ENCODE results near the gene CGN. TPM values are rescaled to one million over a fixed set of nuclear protein-coding genes. Genes with fewer than 3 reads are reported as not detected.

The CGN gene
- total and polyA plus RNA-seq, 2 of the 13 experiments (the other 11 are each of a cell fraction or from before 2014, with no cell fraction given), result 0.75 to 0.81 TPM

GRCh38 chr1:151512801-151513625 is 1.8 kb downstream of the CGN start (continued):
- TF ChIP-seq ZFP82 (CRISPR knock-in tag; IDR thresholded peaks at IDR 0.05; ENCODE audit: borderline replicate concordance), result no peak
- peak; percentile 25; the same call in 1 of the 2 replicates for TF ChIP-seq ZNF136 (CRISPR knock-in tag; IDR thresholded peaks at IDR 0.05; ENCODE audit: low read depth)
- no peak for TF ChIP-seq MBNL3 (CRISPR knock-in tag; conservative IDR thresholded peaks at IDR 0.05)
- TF ChIP-seq ZNF607 (CRISPR knock-in tag; IDR thresholded peaks at IDR 0.05; ENCODE audit: borderline replicate concordance), result peak; percentile 45; the same call in 1 of the 2 replicates

- in situ Hi-C loops (cut with HindIII; ENCODE audit: extremely low pct_ligation_motif_present, low pct_unique_long_range_greater_than_20kb), result no loop called here
- H3K9ac ChIP-seq (ENCODE audit: insufficient read depth, low read depth, low read length), result peak overlapping the region; percentile 46
- H3K36me3 ChIP-seq (replicated peaks in 1 of 2; ENCODE audit: control insufficient read depth in 1 of 2, insufficient read depth in 2 of 2, low read length in 2 of 2), result no peaks in the 10 kb centered on the region
- peak; percentile 76 for DNase-seq (ENCODE audit: low spot score)
- H3K4me1 ChIP-seq (ENCODE audit: insufficient read depth, low read length), result peaks cover 71% of the 10 kb centered on the region
- peaks cover 0 to 16% of the 10 kb centered on the region in 2 experiments; a peak in 2 of 5 replicates for H3K27me3 ChIP-seq (ENCODE audit: control insufficient read depth in 1 of 2, insufficient read depth in 2 of 2, low read length in 2 of 2)
- 0% methylated on average over 2 of the region's 6 CpGs for WGBS (ENCODE audit: low lambda C conversion rate)
- H2AFZ ChIP-seq (ENCODE audit: low read length), result no peak overlapping the region
- no peaks in the 10 kb centered on the region for H3K79me2 ChIP-seq (ENCODE audit: insufficient read depth, low read length)
- H3K4me3 ChIP-seq (replicated peaks in 1 of 3; ENCODE audit: insufficient read depth in 1 of 3, low read depth in 2 of 3, low read length in 3 of 3), result peak overlapping the region; percentile 6 to 80 (median 18); a peak in 5 of 6 replicates
- intact Hi-C loops (cut with micrococcal nuclease; ENCODE audit: unreplicated experiment), result no loop called here
- POLR2A ChIA-PET, result interaction anchor here (0.9 to 2.4 kb wide), 2 partner anchors 26 to 40 kb away, joined by 3 to 11 read pairs; no protein-coding TSS in a partner anchor
- H3K9me3 ChIP-seq (ENCODE audit: low read length), result no peaks in the 10 kb centered on the region
- peak overlapping the region; percentile 58 for H3K27ac ChIP-seq (ENCODE audit: extremely low read length, insufficient read depth, low read length)
- BruUV-seq (replicated peaks), result no TSS peak
- CTCF ChIA-PET (ENCODE audit: low intra/inter-chr PET ratio, low total read pairs), result no interaction called here
- no peaks in the 10 kb centered on the region for H4K20me1 ChIP-seq (ENCODE audit: insufficient read depth, low read length)
- peak; percentile 80 for ATAC-seq
- peak; percentile 92 for FAIRE-seq
- peak overlapping the region; percentile 91 for H3K4me2 ChIP-seq (ENCODE audit: low read depth, low read length)
- no peak for TF ChIP-seq SETDB1 (CRISPR knock-in tag; IDR thresholded peaks at IDR 0.05; ENCODE audit: borderline replicate concordance)
- no peak for TF ChIP-seq POLR2G (IDR thresholded peaks at IDR 0.05; ENCODE audit: low read depth, low read length)
- 0 out of 2 replicates have a peak, but pooled peaks have one; percentile 30 for TF ChIP-seq BRD4 (CRISPR knock-in tag; IDR thresholded peaks at IDR 0.05)
- peak; percentile 78 for TF ChIP-seq ZNF501 (CRISPR knock-in tag; IDR thresholded peaks at IDR 0.05)
- TF ChIP-seq NR2C2 (CRISPR knock-in tag; IDR thresholded peaks at IDR 0.05; ENCODE audit: borderline replicate concordance), result no peak
- 0 out of 2 replicates have a peak, but pooled peaks have one; percentile 49 for TF ChIP-seq ZNF709 (CRISPR knock-in tag; IDR thresholded peaks at IDR 0.05)
- TF ChIP-seq HNRNPUL1 (IDR thresholded peaks at IDR 0.05; ENCODE audit: low read depth, low read length), result no peak
- no peak for TF ChIP-seq ZNF737 (CRISPR knock-in tag; IDR thresholded peaks at IDR 0.05; ENCODE audit: borderline replicate concordance)
- TF ChIP-seq ZNF607 (CRISPR knock-in tag; IDR thresholded peaks at IDR 0.05; ENCODE audit: borderline replicate concordance), result peak; percentile 42; the same call in 1 of the 2 replicates
- TF ChIP-seq XBP1 (CRISPR knock-in tag; IDR thresholded peaks at IDR 0.05), result no peak
- 0 out of 2 replicates have a peak, but pooled peaks have one; percentile 63 for TF ChIP-seq NCOA1 (CRISPR knock-in tag; IDR thresholded peaks at IDR 0.05)
- TF ChIP-seq ZNF563 (CRISPR knock-in tag; IDR thresholded peaks at IDR 0.05), result peak; percentile 81
- TF ChIP-seq AHDC1 (CRISPR knock-in tag; IDR thresholded peaks at IDR 0.05; ENCODE audit: borderline replicate concordance), result peak; percentile 53; the same call in 1 of the 2 replicates
Measured at GRCh38 chr1:151513626-151514121, 2.5 kb downstream of the CGN start.
